ENCODE results near the gene DAND5.

The DAND5 gene

DNA sequence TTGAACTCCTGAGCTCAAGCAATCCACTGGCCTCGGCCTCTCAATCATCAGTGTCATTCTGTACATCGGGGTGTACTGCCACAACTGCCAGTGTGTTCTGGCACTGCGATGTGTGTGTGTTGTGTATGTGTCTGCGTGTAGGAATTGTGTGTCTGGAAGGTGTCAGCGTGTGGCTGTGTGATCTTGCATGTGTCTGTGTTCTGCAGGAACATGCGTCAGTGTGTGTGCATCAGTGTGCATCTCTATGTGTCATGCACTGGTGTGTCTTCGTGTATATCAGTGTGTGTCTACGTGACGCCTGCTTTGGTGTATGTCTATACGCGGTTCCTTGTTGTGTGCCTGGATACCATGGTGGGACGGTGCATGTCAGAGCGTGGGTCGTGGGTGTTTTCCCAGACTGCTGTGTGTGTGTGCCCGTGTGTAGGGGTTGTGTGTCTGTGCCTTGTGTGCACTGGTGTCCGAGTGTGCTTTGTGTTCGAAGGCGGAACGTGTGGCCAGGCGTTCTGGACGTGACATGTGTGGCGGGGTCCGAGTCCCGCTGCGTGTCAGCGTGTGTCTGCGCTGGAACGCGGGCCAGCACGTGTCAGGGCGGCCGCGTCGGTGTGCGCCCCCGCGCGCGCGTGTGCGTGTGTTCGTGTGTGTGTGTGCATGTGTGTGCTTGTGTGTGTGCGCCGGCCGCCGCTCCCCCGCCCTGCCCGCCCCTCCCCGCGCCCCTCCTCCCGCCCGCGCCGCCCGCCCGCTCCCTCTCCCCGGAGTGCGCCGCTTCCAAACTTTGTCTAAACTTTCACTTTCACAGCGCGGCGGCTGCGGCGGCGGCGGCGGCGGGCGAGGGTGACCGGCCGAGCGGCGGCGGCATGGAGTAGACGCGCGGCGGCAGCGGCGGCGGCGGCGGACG lies 25.6 kb downstream of the DAND5 start, which contains the start of gene NFIX:
NFIX (plus strand) TSS at position 775 of the 895 bp plus-strand sequence. CDS start 363 bp downstream, outside the sequence.
- peak; percentile 47 for DNase-seq

DNA sequence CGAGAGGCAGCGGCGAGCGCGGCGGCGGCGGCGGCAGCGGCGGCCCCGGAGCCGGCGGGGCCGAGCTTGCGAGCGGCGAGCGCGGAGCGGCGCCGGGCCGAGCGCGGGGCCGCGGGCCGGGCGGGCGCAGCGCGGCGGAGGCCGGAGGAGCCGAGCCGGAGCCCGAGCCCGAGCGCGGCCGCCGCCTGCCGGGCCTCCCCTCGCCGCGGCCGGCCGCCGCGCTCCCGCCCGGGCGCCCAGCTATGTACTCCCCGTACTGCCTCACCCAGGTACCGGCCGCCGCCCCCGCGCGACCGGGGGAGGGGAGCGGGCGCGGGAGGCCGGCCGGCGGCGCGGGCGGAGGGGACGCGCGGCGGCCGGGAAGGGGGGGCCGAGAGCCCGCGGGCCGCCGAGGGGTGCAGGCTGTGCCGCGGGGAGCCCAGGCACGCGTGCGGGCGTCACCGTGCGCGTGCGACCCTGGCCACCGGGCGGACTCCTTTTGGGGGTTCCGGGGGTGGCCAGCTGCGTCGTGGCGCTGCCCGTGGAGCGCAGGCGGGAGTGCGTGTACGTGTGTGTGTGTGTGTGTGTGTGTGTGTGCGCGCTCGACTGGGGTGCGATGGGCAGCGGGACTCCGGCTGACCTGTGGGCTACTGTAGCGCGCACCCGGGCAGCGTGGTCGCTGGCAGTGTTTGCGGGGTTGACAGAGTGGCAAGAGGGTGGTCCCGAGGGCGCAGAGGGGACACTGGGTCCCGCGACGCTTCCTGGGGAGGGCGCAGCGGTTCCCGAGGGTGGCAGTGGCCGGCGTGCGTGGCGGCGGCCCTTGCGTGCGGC lies 26.4 kb downstream of the DAND5 start:
- DNase-seq: no peak

DNA sequence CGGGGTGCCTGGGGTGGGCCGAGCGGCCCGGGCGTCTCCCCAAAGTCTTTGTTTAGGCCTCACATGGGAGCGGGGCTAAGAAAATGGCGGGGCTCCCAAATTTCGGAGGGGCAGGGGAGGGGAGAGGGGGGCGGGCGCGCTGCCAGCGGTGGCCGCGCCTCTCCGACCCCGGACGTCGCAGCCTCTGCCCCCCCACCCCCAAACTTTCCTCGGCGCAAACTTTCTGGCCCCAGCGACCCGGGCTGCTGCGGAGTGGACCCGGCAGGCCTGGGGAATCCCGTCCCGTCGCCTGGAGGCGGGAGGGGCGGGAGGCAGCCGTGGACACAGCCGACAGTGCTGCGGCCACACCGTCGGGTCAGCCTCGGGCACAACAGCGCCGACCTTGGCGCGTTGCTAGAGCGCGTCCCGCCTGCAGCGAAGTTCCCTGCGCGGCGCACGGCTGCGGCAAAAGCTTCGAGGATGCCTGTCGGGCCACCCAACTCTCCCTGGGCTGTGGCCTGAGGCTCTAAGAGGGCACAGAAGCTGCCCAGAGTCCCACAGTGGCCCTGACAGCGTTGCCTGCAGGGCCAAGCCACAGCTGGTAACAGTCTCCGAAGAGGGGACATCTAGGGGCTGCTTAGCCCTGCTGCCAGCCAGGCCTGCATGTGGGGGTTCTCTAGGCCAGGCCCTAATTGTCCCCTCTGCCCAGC lies 27.2 kb downstream of the DAND5 start:
- no peak for DNase-seq

DNA sequence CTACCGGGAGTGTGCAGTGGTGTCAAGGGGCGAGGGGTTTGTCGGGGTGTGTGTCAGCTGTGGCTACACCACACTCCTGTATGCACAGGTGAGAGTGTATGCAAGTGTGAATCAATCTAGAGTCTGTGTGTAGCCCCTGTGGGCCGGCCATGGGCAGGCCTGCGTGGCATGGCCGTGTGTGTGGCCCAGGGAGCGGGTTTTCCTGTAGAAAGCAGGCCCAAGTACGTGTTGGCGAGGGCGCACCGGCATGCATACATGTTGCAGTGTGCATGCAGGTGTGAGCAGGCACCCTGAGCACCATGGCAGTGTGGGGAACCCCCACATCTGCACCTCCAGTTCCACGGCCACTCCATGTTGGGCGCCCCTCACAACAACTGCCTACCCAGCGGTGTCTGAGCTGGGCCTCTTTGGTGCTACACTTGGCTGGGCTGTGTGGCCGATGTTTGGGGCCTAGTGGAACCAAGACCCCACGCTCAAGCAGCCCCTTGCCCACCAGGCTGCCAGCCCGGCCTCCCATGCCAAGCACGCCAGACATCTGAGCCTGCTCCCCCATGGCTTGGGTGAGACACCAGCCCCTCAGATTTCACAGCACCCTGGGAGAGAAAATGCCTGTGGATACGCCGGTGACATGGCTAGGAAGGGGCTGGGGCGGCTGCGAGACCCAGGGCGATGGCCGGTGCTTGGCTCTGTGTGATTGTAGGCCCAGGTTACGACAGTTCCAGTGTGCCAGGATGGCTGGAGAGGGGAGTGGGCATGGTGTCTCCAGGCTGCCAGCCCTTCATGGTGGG lies 28.0 kb downstream of the DAND5 start:
- no peak for DNase-seq

DNA sequence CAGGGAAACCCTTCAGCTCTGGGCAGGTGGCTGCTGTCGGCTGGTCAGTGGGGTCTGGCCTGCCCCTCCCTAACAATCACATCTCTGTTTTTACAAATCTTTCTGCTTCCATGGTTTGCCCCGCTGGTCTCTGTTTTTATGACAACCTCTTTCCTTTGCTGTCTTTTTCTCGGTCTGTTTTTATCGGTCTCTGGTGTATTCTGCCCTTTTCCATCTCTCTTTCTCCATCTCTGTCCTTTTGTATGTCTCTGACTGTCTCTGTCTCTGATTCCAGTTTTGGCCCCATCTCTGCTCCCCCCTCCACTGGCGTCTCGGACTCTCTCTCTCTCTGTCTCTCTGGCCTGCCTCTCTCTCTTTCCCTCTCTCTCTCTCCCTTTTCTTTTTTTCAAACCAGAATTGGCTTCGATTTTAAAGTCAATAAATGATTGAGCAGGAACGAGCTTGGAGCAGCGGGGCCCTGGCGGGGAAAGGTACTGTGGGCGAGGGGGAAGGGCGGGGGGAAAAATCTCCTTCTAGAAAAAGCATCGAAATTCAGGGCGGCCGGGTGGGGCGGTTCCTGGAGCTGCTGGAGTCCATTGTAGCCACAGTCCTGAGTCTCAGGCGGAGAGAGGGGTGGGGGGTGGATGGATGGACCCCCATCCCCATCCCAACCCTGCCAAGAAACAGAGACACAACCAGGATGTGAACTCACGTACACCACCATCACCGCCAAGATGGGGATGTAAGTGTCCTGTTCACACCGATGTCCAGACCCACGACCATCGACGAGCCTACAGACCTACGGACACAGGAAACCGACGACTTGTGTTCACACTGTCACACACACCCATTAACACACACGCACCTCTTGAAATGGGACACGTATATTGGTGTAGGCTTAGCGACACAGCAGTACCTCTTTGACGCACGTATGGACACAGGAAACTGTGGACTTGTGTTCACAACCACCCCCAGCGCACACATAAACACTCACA lies 28.9 kb downstream of the DAND5 start:
- DNase-seq: no peak

DNA sequence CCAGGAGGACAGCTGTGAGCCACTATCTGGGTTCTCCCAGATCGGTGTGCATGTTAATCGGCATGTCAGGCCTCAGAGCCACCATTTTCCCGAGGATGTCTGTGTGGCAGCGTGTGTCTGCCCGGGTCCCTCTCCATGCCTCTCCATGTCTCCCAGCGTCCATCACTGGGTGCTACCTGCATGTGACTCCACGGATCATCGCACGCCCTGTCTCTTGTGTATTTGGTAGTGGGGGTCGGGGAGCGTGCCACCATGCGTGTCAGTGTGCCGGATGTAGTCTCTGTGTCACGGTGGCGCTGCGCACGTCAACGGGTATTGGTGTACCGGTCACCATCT lies 31.8 kb downstream of the DAND5 start:
- no peak for DNase-seq

DNA sequence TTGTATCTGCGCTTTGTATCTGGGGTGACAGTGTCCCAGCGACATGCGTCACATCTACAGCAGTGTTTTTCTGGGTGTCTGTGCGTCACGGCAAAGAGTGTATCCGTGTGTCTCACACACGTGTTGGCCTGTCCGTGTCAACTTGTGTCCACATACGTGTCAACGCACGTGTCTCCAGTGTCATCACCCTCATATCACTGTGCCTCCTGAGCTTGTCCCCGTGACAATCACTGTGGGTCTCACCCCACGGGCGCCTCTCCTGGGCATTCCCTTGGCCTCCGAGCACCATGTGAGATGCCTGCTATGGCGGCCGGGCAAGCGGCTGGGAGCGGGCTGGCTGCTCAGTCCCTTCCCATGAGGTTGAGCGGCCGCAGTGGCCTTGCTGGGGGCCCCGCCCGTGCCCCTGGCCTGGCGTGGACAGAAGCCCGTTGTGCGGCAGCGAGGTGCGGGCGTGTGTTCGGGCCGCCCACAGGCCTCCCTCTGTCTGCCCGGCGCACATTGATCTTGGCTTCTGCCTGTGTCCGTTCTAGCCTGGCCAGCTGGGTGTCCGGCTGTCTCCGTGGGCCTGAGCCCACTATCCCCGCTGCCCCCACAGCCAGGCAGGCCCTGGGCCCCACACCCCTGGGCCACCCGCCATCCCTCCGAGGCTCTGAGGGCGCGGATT lies 32.3 kb downstream of the DAND5 start:
- no peak for DNase-seq

DNA sequence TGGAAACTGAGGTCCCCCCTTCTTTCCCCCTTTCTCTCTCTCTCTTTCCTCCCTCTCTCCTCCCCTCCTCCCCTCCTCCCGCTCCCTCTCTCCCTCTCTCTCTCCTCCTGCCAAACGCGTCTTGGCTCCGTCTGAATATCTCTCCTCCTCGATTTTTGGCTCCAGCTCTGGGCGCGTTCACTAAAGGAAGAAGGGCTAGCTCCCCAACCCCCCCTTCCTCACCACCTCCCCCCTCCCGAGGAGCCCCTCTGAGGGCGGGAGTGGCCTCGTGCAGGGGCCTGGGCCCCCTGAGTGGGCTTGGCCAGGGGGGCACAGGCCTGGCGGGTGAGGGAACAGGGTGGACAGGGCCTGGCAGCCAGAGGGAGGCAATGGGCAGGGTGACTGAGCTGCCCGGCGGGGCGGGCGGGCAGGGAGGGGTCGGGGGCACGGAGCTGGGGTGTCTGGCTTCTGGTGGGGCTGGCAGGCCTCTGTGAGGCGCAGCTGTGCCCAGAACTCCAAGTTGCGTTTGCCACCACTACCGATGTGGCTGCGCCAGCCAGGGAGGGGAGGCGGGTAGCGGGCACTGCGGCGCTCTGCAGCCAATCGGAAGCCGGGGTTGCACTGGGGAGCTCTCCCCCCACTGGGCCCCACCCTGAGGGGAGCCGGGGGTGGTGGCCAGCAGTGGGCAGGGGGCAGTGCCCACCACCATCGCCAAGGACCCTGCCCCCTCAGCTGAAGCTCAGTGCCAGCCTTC lies 33.0 kb downstream of the DAND5 start:
- DNase-seq: no peak

DNA sequence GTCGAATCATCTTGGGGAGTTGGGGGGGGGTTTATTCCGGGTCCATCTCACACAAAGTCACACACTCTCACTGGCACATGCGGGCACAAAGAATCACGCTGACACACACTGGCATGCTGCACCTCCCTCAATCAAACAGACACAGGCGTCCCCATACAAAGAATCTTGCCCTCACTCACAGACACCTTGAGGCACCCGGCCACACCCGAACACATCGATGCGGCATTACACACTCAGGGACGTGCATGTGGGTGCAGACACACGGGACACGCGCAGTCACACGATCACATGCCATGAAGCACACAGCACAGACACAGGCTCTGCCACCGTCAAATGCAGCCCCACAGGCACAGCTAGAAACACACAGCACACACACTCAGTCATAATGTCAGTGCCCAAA lies 33.7 kb downstream of the DAND5 start:
- DNase-seq: no peak

DNA sequence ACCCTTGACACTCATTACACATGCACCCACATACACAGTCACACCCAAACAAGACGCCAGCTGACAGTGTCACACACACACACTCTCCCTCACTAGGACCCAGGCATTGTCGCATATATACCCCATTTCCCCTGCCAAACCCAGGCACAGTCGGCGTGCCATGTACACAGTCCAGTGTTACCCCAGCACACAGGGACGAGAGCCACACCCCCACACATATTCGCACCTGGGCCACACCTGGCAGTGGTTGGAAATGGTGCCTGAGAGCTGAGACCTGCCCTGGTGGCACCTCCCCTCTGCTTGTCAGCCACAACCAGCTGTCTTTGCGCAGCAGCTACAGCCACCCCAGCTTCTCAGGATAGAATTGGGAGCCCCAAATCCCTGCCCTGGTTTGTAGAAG lies 34.9 kb downstream of the DAND5 start:
- no peak for DNase-seq

DNA sequence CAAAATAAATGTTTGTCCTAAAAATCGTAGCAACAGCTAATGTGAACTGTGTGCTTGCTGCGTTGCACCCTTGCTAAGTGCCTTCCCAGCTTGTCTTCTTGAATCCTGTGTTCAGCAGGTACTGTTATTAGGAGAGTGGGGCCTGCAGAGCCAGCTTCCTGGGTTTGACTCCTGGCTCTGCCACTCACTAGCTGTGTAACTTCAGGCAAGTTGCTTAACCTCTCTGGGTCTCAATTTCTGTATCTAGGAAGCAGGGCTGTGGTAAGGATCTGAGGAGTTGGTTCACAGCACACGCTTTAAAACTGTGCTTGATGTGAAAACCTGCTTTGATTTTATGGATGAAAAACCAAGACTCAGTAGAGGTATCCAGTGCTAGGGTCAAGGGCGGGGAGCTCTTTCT lies 35.9 kb downstream of the DAND5 start:
- no peak for DNase-seq

DNA sequence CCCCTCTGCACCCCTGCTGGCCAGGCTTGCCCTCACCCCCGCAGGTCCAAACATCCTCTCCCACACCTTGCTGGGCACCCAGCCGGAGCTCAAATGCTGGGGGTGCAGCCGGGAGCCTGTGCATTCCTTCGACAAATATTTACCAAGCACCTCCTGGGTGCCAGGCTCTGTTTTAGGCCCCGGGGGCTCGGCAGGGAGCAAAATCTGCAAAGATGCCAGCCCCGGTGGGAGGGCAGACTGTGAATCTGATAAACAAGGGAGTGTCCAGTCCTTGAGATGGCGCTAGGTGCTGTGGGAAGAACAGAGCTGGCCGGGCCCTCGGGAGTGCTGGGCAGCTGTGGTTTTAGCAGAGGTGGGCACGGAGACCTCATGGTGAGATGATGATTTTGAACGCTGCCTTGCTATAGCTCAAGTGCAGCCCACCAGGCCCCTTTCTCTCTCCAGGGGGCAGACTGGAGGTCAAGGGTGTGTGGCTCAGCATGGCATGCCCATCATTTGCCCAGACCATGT lies 36.5 kb downstream of the DAND5 start:
- DNase-seq: no peak

DNA sequence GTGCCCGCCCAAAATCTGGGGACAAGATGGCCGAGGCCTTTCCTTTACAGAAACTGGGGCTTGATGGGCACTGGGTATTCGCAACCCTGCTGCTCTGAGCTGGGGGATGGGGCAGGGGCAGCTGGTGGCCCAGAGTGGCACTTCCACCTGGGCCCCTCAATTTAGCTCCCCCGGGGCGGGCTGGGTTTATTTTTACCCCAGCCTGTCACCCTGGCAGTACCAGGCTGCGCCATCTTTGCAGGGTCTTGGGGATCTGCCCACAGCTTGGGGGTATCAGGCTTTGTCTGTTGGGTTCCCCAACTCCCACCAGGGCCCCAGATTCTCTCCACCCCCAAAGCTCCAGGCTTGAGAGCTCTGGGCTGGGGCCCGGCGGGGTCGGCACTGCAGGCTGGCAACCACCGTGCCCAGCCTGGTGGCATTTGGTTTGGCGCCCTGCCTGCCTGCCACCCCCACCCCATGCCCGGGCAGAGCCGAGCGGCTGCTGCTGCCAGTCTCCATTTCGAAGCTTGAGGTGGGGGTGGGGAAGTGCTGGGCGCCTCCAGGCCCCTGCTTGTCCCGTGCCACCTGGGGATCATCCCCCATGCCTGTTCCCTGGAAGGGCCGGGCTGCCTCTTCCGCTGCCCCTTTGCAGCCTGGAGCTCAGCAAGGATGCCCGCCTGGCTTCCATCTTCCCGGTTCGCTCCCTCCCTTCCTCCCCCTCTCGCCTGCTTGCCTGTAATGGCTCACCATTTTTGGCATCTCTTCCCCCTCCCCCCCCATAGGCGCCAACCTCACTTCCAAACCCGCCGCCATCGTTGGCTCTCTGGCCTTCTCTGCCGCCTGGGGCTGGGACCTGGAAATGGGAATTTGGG lies 37.3 kb downstream of the DAND5 start:
- no peak for DNase-seq

DNA sequence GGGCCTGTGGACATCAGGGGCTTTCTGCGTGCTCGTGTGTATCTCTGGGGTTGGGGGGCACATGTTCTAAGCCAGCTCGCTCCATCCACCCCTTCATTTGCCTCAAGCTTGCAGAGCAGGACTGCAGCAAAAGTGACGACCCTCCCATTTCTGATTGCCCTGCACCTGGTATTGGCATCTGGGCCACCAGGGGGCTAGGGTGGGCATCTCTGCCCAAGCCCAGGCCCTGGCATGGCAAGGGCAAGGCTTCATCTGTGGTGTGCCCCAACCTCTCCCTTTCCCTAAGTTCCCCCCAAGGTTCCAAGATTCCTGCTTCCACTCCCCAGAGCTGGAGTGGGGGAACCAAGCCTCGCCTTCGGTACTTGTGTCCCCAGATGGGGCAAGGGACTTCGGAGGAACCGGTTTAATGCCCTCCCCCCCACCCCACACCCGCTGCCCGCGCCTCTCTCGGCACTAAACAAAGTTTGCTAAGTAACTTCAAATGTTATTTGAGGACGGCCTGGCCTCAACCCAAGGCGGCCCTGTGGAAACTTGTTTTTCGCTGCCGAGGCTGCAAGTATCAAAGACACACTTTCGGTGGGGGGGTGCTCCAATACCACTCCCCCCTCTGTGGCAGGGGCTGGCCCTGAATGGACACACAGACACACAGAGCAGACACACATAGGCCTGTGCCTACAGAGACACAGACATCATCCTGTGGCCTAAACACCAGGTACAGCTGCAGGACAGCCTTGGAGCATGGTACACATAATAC lies 38.1 kb downstream of the DAND5 start:
- DNase-seq: no peak

DNA sequence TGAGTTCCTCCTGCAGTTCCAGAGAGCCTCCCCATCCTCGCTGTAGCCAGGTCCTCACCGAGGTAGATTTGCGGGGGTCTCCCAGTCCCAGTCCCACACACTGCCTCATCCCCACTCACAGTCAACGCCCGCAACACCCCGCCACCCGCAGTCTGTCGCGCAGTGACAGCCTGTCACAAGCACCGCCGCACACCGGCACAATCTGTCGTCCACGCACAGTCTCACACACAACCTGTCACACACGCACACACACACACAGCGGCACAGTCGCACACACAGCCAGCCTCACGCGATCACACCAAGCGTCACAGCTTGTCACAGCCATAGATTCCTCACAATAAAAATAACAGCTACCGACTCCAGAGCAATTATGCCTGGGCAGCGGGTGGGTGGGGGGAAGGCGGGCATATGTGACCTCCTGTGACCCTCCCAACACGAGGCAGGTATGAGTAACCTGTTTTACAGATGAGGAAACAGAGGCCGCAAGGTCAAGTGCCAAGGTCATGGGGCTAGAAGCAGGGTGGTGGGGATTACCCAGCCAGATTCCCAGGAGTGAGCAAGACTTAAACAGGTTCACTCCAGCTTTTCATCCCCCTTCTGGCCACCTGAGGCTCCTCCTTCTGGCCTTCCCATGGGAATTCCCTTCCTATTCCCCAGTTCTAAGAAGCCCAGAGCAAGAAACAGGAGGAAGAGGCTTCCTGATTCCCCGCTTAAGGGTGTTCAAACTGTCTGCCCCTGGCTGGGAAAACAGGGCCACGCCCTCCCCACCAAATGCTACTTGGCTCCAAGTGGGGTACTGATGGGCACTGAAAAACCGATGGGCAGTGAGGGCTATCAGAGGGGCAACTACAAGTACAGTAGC lies 39.8 kb downstream of the DAND5 start:
- DNase-seq: no peak

DNA sequence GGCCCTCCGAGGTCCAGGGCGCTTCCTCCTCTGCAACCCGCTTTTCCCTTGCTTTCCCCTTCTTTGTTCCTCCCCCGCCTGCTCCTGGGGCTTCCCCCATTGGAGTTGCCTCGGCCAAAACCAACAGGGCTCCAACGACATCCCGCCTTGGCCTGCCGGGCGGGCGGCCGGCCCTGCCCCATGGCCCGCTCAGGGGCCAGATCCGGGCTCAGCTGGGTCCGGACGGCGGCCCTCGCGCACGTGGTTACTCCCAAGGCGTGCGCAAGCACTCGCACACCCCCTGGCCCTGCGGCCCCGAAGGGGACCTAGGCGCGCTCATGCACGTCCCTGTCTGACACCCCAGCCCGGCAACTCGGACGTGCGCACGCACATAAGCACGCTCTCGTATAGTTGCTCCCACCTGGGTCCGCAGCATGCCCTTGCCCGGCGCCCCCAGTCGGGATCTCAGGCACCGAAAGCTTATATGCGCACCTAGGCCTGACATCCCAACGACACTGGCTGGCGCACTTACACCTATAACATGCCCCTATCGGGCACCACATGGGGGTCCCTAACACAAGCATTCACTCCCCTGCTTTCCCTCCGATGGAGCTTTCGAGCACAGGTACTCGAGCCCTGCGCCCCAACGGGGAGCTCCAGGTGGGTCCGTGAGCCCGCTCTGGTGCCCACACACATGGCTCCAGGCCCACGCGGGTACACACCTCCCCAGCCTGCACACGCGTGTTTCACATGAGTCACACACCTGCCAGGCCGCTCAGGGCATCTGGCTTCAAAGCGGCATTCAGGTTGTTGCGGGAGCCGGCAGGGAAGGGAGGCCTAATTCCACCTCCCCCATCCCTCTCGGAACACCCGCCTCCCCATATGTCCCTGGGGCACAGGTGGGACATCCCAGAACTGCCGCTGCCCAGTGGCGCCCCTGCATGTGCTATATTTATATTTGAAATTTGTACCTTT lies 40.9 kb downstream of the DAND5 start:
- no peak for DNase-seq
